ENCODE data around the gene THOC7. TPM values are rescaled to one million over a fixed set of nuclear protein-coding genes. Genes with fewer than 3 reads are reported as not detected.

THOC7 gene
- total RNA-seq, 1 experiment from 2014 or later, result 77.7 TPM

DNA sequence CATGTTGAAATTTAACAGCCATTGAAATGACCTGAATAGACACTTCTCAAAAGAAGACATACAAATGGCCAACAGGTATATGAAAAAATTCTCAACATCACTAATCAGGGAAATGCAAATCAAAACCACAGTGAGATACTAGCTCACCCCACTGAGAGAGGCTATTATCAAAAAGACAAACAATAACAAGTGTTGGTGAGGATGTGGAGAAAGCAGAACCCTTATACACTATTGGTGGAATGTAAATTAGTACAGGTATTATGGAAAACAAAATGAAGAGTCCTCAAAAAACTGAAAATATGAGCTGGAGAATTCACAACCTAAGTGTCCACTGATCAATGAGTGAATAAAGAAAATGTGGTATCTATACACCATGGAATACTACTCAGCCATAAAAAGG is 21.5 kb downstream of the THOC7 start:
- DNase-seq, result no peak
- Mint-ChIP-seq H3K27me3 (ENCODE audit: unreplicated experiment) (no peaks in the 10 kb centered on the region), H3K4me3 (ENCODE audit: low read depth, unreplicated experiment) (no peak overlapping the region), H3K9me3 (ENCODE audit: low read depth, unreplicated experiment) (no peaks in the 10 kb centered on the region), H3K4me1 (ENCODE audit: low read depth, unreplicated experiment) (no peaks in the 10 kb centered on the region), H3K27ac (ENCODE audit: unreplicated experiment) (no peak overlapping the region), H3K36me3 (ENCODE audit: insufficient read depth, unreplicated experiment) (peaks cover 5% of the 10 kb centered on the region)
- TF ChIP-seq CTCF (IDR thresholded peaks at IDR 0.05; ENCODE audit: unreplicated experiment), result no peak
- intact Hi-C loops (cut with micrococcal nuclease; ENCODE audit: unreplicated experiment), result no loop called here
- CTCF ChIA-PET, result no interaction called here
- BruUV-seq (replicated peaks), result no TSS peak

- CTCF ChIA-PET, result no interaction called here
- intact Hi-C loops (cut with micrococcal nuclease; ENCODE audit: unreplicated experiment), result no loop called here
- no peak for TF ChIP-seq CTCF (IDR thresholded peaks at IDR 0.05; ENCODE audit: unreplicated experiment)
Observed at GRCh38 chr3:63841704-63842103, 21.9 kb downstream of the THOC7 start.

DNA sequence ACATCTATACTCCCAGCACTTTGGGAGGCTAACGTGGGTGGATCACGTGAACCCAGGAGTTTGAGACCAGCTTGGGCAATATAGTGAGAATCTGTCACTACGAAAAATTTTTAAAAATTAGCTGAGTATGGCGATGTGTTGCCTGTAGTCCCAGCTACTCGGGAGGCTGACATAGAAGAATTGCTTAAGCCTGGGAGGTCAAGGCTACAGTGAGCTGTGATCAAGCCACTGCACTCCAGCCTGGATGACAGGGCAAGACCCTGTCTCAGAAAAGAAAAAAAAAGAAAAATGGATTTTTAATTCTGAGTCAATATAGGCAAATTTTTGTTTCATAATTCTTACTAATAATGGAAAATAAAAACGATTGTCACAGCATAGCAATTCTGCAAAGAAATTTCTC is 31.2 kb downstream of the THOC7 start:
- intact Hi-C loops (cut with micrococcal nuclease; ENCODE audit: unreplicated experiment), result no loop called here
- DNase-seq, result no peak
- H3K9me3 Mint-ChIP-seq (ENCODE audit: low read depth, unreplicated experiment), result no peaks in the 10 kb centered on the region
- no peaks in the 10 kb centered on the region for H3K4me1 Mint-ChIP-seq (ENCODE audit: low read depth, unreplicated experiment)
- BruUV-seq (replicated peaks), result no TSS peak
- peaks cover 15% of the 10 kb centered on the region for H3K36me3 Mint-ChIP-seq (ENCODE audit: insufficient read depth, unreplicated experiment)
- CTCF ChIA-PET, result interaction anchor here (0.7 kb wide), 2 partner anchors 14 to 614 kb away, joined by 3 read pairs; no protein-coding TSS in a partner anchor
- no peaks in the 10 kb centered on the region for H3K27me3 Mint-ChIP-seq (ENCODE audit: unreplicated experiment)
- no peak overlapping the region for H3K27ac Mint-ChIP-seq (ENCODE audit: unreplicated experiment)
- no peak for TF ChIP-seq CTCF (IDR thresholded peaks at IDR 0.05; ENCODE audit: unreplicated experiment)
- H3K4me3 Mint-ChIP-seq (ENCODE audit: low read depth, unreplicated experiment), result no peak overlapping the region

More at GRCh38 chr3:63841704-63842103, 21.9 kb downstream of the THOC7 start:
- H3K27ac Mint-ChIP-seq (ENCODE audit: unreplicated experiment), result no peak overlapping the region
- H3K27me3 Mint-ChIP-seq (ENCODE audit: unreplicated experiment), result no peaks in the 10 kb centered on the region
- no TSS peak for BruUV-seq (replicated peaks)
- peaks cover 5% of the 10 kb centered on the region for H3K36me3 Mint-ChIP-seq (ENCODE audit: insufficient read depth, unreplicated experiment)
- H3K9me3 Mint-ChIP-seq (ENCODE audit: low read depth, unreplicated experiment), result no peaks in the 10 kb centered on the region
- no peaks in the 10 kb centered on the region for H3K4me1 Mint-ChIP-seq (ENCODE audit: low read depth, unreplicated experiment)
- no peak overlapping the region for H3K4me3 Mint-ChIP-seq (ENCODE audit: low read depth, unreplicated experiment)
- DNase-seq, result no peak

DNA sequence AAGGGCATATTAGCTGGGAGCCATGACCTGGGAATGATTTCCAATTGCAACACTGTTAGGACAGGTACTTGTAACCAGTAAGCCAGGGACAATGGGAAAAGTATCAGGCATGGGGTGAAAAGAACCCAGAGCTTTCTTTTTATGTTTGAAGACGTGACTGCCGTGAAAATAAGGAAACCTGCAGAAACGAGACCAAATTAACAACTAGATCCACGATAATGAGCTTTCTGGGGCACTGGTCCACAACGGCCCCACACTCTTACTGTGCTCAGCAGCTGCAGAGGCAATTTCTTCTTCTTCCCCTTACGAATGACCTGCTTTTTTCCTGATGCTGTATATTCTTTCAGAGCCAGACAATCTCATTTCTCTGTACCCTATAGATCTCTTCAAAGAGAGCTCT is 33.1 kb downstream of the THOC7 start:
- no peak for DNase-seq
- Mint-ChIP-seq H3K27me3 (ENCODE audit: unreplicated experiment) (no peaks in the 10 kb centered on the region), H3K4me3 (ENCODE audit: low read depth, unreplicated experiment) (no peak overlapping the region), H3K9me3 (ENCODE audit: low read depth, unreplicated experiment) (no peaks in the 10 kb centered on the region), H3K4me1 (ENCODE audit: low read depth, unreplicated experiment) (no peaks in the 10 kb centered on the region), H3K27ac (ENCODE audit: unreplicated experiment) (no peak overlapping the region), H3K36me3 (ENCODE audit: insufficient read depth, unreplicated experiment) (peaks cover 15% of the 10 kb centered on the region)
- no peak for TF ChIP-seq CTCF (IDR thresholded peaks at IDR 0.05; ENCODE audit: unreplicated experiment)
- CTCF ChIA-PET, result no interaction called here
- intact Hi-C loops (cut with micrococcal nuclease; ENCODE audit: unreplicated experiment), result no loop called here
- BruUV-seq (replicated peaks), result no TSS peak

Measured in Calu3 (cell line).